HepG2 (cell line): ENCODE data around the gene NDUFB10. TPM values are rescaled to one million over a fixed set of nuclear protein-coding genes. Genes with fewer than 3 reads are reported as not detected.

ENCODE experiments used
- CAMTA2 ChIP-seq: sonication (generic); formaldehyde crosslinking; IDR thresholded peaks from 2 replicates; pipeline ENCODE4 v1.4.0; 2020; ENCODE audit warnings: mild to moderate bottlenecking, missing genetic modification reagents, borderline replicate concordance
- CREM ChIP-seq, 2 experiments: sonication (generic) in 1 of 2; formaldehyde crosslinking in 1 of 2; IDR thresholded peaks; 2 replicates each; pipeline versions ENCODE4 v1.4.0 to v1.6.1; 2016 to 2020; ENCODE audit warnings: antibody characterized with exemption in 1 of 2, mild to moderate bottlenecking in 1 of 2, missing genetic modification reagents in 1 of 2
- FOXM1 ChIP-seq: sonication (generic); formaldehyde crosslinking; IDR thresholded peaks from 2 replicates; pipeline ENCODE4 v1.5.0; 2020; ENCODE audit warnings: missing genetic modification reagents
- HOXD1 ChIP-seq: sonication (generic); formaldehyde crosslinking; IDR thresholded peaks from 2 replicates; pipeline ENCODE4 v1.5.0; 2020; ENCODE audit warnings: missing genetic modification reagents
- MAZ ChIP-seq, 2 experiments: sonication (generic) in 1 of 2; formaldehyde crosslinking in 1 of 2; IDR thresholded peaks; 2 replicates each; pipeline versions ENCODE4 v1.5.0 to v1.6.1; 2012 to 2020; ENCODE audit warnings: low read depth in 2 of 2, mild to moderate bottlenecking in 2 of 2, borderline replicate concordance in 1 of 2, improper control_type of control experiment in 1 of 2, low read length in 1 of 2, missing genetic modification reagents in 1 of 2, moderate library complexity in 1 of 2
- NFKBIZ ChIP-seq: IDR thresholded peaks from 2 replicates; pipeline ENCODE4 v1.6.1; 2018; ENCODE audit warnings: missing genetic modification reagents, missing compliant biosample characterization
- NR2F6 ChIP-seq, 2 experiments: IDR thresholded peaks; 2 replicates each; pipeline ENCODE4 v1.6.1; 2016; ENCODE audit warnings: antibody characterized with exemption in 1 of 2, mild to moderate bottlenecking in 1 of 2
- PRPF4 ChIP-seq: fragments of 200-400 bp; formaldehyde crosslinking; IDR thresholded peaks from 2 replicates; pipeline ENCODE4 v1.6.1; 2016; ENCODE audit warnings: low read length, low read depth; ENCODE audit not compliant: poor library complexity, severe bottlenecking
- RFXANK ChIP-seq: IDR thresholded peaks from 2 replicates; pipeline ENCODE4 v1.6.1; 2016
- ZEB1 ChIP-seq: IDR thresholded peaks from 2 replicates; pipeline ENCODE4 v1.6.1; 2012; ENCODE audit warnings: mild to moderate bottlenecking, low read depth, inconsistent platforms; ENCODE audit not compliant: insufficient replicate concordance
- ZNF34 ChIP-seq: sonication (generic); formaldehyde crosslinking; IDR thresholded peaks from 2 replicates; pipeline ENCODE4 v1.4.0; 2020; ENCODE audit warnings: mild to moderate bottlenecking, missing genetic modification reagents, borderline replicate concordance
- ZNF660 ChIP-seq: sonication (generic); formaldehyde crosslinking; IDR thresholded peaks from 2 replicates; pipeline ENCODE4 v1.5.1; 2020; ENCODE audit warnings: mild to moderate bottlenecking, low read depth, missing genetic modification reagents, borderline replicate concordance
- polyA plus RNA-seq, 8 experiments: library from polyadenylated mRNA; depleted of rRNA in 3 of 8; stranded (reverse) in 7 of 8; unstranded in 1 of 8; fragments of >200 nt; fragmentation: Illumina TruSeq in 4 of 8; extraction: Trizol in 4 of 8; gene quantifications; 2 replicates each; pipeline versions ENCODE4 v1.2.1 to v1.2.3, GENCODE V29; 2011 to 2016; ENCODE audit warnings: low read depth in 4 of 8, missing spikeins in 1 of 8, mixed read lengths in 1 of 8; ENCODE audit not compliant: insufficient read depth in 1 of 8
- total RNA-seq, 5 experiments: library from RNA; depleted of rRNA; stranded (reverse); fragments of >200 nt; fragmentation: Illumina TruSeq; extraction: Trizol; gene quantifications; 2 replicates each; pipeline ENCODE4 v1.2.3, GENCODE V29; 2016; ENCODE audit warnings: low read depth in 1 of 5
- TF ChIP-seq, protein P1 (sequence below): sonication (generic); formaldehyde crosslinking; IDR thresholded peaks from 2 replicates; pipeline ENCODE4 v1.8.0; 2022; ENCODE audit warnings: missing genetic modification reagents, mild to moderate bottlenecking, borderline replicate concordance
- TF ChIP-seq, protein P2 (sequence below): sonication (generic); formaldehyde crosslinking; IDR thresholded peaks from 2 replicates; pipeline ENCODE4 v1.4.0; 2020; ENCODE audit warnings: missing genetic modification reagents, borderline replicate concordance
- TF ChIP-seq, protein P3 (sequence below): sonication (generic); formaldehyde crosslinking; IDR thresholded peaks from 2 replicates; pipeline ENCODE4 v1.5.1; 2020; ENCODE audit warnings: missing genetic modification reagents, mild to moderate bottlenecking, borderline replicate concordance
- TF ChIP-seq, protein P4 (sequence below): IDR thresholded peaks from 2 replicates; pipeline ENCODE4 v1.6.1; 2016; ENCODE audit warnings: mild to moderate bottlenecking
- TF ChIP-seq, protein P5 (sequence below): fragments of 450-650 bp; IDR thresholded peaks from 2 replicates; pipeline ENCODE4 v1.6.1; 2016
- TF ChIP-seq, protein P6 (sequence below): sonication (generic); formaldehyde crosslinking; IDR thresholded peaks from 2 replicates; pipeline ENCODE4 v1.4.0; 2020; ENCODE audit warnings: mild to moderate bottlenecking, missing genetic modification reagents

The NDUFB10 gene
- total and polyA plus RNA-seq, 2 of the 13 experiments (the other 11 are each of a cell fraction or from before 2014, with no cell fraction given), result 68.6 to 157 TPM

DNA sequence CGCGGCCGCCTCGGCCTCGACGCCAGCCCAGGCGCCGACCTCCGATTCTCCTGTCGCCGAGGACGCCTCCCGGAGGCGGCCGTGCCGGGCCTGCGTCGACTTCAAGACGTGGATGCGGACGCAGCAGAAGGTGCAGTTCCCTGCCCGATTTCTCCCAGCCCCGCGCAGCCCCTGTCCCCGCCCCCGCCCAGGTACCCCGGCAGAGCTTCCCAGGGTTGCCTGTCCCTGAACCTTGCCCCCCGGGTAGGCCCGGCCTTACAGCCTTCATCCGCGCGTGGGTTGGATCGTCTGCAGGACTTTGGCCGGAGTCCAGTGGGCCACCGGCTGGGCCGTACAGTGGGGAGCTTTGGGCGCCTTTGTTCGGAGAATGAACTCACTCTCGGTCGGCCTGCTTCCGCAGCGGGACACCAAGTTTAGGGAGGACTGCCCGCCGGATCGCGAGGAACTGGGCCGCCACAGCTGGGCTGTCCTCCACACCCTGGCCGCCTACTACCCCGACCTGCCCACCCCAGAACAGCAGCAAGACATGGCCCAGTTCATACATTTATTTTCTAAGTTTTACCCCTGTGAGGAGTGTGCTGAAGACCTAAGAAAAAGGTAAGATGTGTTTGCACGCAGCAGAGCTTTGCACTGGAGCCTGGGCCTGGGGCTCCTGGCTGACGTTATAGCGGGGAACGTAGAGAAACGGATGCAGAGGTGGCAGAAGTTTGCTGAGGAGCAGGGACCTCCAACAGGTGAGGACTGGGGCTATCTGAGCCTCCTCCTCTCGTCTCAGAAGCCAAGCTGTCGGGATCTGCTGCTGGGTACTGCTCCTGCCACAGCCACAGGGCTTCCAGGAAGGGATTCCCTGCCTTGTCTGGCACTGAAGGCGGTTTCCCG is 25.2 kb downstream of the NDUFB10 start (continued):
- TF ChIP-seq, protein P1, sequence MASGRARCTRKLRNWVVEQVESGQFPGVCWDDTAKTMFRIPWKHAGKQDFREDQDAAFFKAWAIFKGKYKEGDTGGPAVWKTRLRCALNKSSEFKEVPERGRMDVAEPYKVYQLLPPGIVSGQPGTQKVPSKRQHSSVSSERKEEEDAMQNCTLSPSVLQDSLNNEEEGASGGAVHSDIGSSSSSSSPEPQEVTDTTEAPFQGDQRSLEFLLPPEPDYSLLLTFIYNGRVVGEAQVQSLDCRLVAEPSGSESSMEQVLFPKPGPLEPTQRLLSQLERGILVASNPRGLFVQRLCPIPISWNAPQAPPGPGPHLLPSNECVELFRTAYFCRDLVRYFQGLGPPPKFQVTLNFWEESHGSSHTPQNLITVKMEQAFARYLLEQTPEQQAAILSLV (CRISPR knock-in tag), result no peak
- TF ChIP-seq HOXD1 (CRISPR knock-in tag), result no peak
- no peak for TF ChIP-seq NFKBIZ (CRISPR knock-in tag)
- TF ChIP-seq ZEB1, result no peak
- no peak for TF ChIP-seq MAZ (IDR thresholded peaks at IDR 0.05; ENCODE audit: borderline replicate concordance, low read depth, low read length)
- 0 out of 2 replicates have a peak, but pooled peaks have one; percentile 11 for TF ChIP-seq MAZ (CRISPR knock-in tag; IDR thresholded peaks at IDR 0.05; ENCODE audit: low read depth)
- no peak for TF ChIP-seq CAMTA2 (CRISPR knock-in tag)
- no peak for TF ChIP-seq CREM (IDR thresholded peaks at IDR 0.05)
- TF ChIP-seq CREM (CRISPR knock-in tag; IDR thresholded peaks at IDR 0.05), result no peak
- TF ChIP-seq PRPF4, result no peak
- no peak for TF ChIP-seq ZNF660
- TF ChIP-seq, protein P2, sequence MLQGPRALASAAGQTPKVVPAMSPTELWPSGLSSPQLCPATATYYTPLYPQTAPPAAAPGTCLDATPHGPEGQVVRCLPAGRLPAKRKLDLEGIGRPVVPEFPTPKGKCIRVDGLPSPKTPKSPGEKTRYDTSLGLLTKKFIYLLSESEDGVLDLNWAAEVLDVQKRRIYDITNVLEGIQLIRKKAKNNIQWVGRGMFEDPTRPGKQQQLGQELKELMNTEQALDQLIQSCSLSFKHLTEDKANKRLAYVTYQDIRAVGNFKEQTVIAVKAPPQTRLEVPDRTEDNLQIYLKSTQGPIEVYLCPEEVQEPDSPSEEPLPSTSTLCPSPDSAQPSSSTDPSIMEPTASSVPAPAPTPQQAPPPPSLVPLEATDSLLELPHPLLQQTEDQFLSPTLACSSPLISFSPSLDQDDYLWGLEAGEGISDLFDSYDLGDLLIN (CRISPR knock-in tag), result no peak
- TF ChIP-seq, protein P3, sequence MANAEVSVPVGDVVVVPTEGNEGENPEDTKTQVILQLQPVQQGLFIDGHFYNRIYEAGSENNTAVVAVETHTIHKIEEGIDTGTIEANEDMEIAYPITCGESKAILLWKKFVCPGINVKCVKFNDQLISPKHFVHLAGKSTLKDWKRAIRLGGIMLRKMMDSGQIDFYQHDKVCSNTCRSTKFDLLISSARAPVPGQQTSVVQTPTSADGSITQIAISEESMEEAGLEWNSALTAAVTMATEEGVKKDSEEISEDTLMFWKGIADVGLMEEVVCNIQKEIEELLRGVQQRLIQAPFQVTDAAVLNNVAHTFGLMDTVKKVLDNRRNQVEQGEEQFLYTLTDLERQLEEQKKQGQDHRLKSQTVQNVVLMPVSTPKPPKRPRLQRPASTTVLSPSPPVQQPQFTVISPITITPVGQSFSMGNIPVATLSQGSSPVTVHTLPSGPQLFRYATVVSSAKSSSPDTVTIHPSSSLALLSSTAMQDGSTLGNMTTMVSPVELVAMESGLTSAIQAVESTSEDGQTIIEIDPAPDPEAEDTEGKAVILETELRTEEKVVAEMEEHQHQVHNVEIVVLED (CRISPR knock-in tag), result no peak
- TF ChIP-seq RFXANK, result no peak
- TF ChIP-seq, protein P4, sequence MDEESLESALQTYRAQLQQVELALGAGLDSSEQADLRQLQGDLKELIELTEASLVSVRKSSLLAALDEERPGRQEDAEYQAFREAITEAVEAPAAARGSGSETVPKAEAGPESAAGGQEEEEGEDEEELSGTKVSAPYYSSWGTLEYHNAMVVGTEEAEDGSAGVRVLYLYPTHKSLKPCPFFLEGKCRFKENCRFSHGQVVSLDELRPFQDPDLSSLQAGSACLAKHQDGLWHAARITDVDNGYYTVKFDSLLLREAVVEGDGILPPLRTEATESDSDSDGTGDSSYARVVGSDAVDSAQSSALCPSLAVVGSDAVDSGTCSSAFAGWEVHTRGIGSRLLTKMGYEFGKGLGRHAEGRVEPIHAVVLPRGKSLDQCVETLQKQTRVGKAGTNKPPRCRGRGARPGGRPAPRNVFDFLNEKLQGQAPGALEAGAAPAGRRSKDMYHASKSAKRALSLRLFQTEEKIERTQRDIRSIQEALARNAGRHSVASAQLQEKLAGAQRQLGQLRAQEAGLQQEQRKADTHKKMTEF (CRISPR knock-in tag), result no peak
- TF ChIP-seq ZNF34, result no peak
- no peak for TF ChIP-seq NR2F6 (IDR thresholded peaks at IDR 0.05)
- 0 out of 2 replicates have a peak, but pooled peaks have one; percentile 14 for TF ChIP-seq NR2F6 (CRISPR knock-in tag; IDR thresholded peaks at IDR 0.05)
- TF ChIP-seq, protein P5, sequence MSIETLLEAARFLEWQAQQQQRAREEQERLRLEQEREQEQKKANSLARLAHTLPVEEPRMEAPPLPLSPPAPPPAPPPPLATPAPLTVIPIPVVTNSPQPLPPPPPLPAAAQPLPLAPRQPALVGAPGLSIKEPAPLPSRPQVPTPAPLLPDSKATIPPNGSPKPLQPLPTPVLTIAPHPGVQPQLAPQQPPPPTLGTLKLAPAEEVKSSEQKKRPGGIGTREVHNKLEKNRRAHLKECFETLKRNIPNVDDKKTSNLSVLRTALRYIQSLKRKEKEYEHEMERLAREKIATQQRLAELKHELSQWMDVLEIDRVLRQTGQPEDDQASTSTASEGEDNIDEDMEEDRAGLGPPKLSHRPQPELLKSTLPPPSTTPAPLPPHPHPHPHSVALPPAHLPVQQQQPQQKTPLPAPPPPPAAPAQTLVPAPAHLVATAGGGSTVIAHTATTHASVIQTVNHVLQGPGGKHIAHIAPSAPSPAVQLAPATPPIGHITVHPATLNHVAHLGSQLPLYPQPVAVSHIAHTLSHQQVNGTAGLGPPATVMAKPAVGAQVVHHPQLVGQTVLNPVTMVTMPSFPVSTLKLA, result no peak
- TF ChIP-seq, protein P6, sequence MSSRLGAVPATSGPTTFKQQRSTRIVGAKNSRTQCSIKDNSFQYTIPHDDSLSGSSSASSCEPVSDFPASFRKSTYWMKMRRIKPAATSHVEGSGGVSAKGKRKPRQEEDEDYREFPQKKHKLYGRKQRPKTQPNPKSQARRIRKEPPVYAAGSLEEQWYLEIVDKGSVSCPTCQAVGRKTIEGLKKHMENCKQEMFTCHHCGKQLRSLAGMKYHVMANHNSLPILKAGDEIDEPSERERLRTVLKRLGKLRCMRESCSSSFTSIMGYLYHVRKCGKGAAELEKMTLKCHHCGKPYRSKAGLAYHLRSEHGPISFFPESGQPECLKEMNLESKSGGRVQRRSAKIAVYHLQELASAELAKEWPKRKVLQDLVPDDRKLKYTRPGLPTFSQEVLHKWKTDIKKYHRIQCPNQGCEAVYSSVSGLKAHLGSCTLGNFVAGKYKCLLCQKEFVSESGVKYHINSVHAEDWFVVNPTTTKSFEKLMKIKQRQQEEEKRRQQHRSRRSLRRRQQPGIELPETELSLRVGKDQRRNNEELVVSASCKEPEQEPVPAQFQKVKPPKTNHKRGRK, result no peak
- TF ChIP-seq FOXM1 (CRISPR knock-in tag), result no peak
